ENCODE measurements around the gene LDHAL6B. TPM values are rescaled to one million over a fixed set of nuclear protein-coding genes. Genes with fewer than 3 reads are reported as not detected.
"Not testable (repeated sequence)": the region's sequence is repeated elsewhere in the genome, so short reads cannot be mapped to it uniquely, and the experiment has no call there.

LDHAL6B gene
- total RNA-seq: not detected

DNA sequence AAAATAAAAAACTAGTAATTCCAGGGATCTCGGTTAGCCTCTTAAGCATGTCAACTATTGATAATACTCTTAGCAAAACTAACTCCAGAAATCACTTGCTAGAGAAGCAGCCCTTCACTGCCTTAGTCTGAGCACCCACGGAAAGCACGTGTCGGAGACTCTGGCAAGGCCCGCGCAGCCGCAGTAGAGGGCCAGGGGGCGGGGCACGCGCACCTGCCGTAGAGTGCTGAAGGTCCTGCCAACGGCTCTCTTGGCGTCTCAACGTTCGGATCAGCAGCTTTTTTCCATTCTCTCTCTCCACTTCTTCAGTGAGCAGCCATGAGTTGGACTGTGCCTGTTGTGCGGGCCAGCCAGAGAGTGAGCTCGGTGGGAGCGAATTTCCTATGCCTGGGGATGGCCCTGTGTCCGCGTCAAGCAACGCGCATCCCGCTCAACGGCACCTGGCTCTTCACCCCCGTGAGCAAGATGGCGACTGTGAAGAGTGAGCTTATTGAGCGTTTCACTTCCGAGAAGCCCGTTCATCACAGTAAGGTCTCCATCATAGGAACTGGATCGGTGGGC is at the start of gene LDHAL6B:
Gene LDHAL6B, plus strand, starts transcription at position 221 of the 561 bp plus-strand sequence. Its CDS starts 98 bp downstream, at position 319.
- H3K27me3 Mint-ChIP-seq (ENCODE audit: low read depth): peaks cover 5% of the 10 kb centered on the region
- H3K4me1 Mint-ChIP-seq (ENCODE audit: low read depth): no peaks in the 10 kb centered on the region
- H3K4me3 Mint-ChIP-seq: no peak within 1 kb of the TSS
- H3K27ac Mint-ChIP-seq: no peak within 1 kb of the TSS
- DNase-seq (no peak), ATAC-seq (replicated peaks in 1 of 2) (no peak)
- H3K36me3 Mint-ChIP-seq (ENCODE audit: insufficient read depth in 2 of 2): no peaks in the 10 kb centered on the region
- H3K9me3 Mint-ChIP-seq: no peaks in the 10 kb centered on the region

DNA sequence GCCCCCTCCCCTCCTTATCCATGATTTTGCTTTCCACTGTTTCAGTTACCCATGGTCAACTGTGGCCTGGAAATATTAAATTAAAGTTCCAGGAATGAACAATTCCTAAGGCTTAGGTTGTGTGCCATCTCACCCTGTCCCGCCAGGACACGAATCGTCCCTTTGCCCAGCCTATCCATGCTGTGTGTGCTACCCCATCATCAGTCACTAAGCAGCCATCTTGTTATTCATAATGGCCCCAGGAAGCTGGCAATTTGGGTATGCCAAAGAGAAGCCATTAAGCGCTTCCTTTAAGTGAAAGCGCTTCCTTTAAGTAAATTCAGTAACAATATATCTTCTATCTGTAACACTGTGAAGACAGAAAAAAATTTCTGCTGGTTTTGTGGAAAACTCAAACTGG is 49.2 kb upstream of the LDHAL6B start:
- H3K27ac Mint-ChIP-seq: no peak overlapping the region

DNA sequence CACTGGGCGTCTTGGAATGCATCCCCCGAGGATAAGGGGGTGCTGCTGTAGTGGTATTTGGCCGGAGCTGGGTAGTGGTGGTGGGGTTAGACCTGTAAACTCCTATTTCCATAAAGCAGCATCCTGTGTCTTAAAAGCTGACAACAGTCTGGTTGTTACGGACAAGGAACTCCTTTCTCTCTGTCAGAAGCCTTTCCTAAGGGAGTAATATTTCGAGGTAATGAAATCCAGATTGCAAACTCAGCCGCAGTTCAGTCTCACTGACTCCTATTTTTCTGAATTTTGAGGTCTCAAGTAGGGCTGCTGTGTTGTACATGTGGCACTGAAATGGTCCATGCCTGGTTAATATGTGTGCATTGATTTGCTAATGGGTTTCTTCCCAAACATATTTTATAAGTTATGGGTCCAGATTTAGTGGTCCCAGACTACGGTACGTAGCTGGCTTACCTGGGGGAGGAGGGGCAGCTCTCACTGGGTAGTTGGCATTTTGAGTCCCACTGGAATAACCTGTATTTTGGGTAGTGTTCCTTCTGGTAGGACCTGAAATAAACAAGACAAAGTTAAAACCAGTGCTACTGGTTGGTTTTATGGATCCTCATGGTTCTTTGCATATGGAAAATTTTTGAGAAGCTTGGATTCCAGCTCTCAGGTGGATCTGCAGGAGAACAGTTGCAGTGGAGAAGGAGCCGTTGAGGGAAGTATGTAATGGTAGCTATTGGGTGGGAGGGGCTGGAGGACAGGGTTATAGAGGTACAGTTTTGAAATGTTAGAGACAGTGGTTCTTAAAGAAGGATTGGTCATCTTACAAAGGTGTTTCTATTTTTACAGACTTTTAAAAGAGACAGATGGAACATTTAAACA is 48.6 kb upstream of the LDHAL6B start:
- Mint-ChIP-seq H3K36me3 (ENCODE audit: insufficient read depth in 2 of 2) (no peaks in the 10 kb centered on the region), H3K27ac (no peak overlapping the region), H3K27me3 (ENCODE audit: low read depth) (no peaks in the 10 kb centered on the region), H3K4me1 (ENCODE audit: low read depth) (no peaks in the 10 kb centered on the region), H3K4me3 (no peak overlapping the region), H3K9me3 (no peaks in the 10 kb centered on the region)
- DNase-seq: no peak
- ATAC-seq (replicated peaks in 1 of 2): no peak

More for the DNA sequence above, 49.2 kb upstream of the LDHAL6B start:
- no peaks in the 10 kb centered on the region for H3K4me1 Mint-ChIP-seq (ENCODE audit: low read depth)
- H3K27me3 Mint-ChIP-seq (ENCODE audit: low read depth): no peaks in the 10 kb centered on the region
- DNase-seq: no peak
- no peaks in the 10 kb centered on the region for H3K36me3 Mint-ChIP-seq (ENCODE audit: insufficient read depth in 2 of 2)
- H3K9me3 Mint-ChIP-seq: no peaks in the 10 kb centered on the region
- no peak for ATAC-seq (replicated peaks in 1 of 2)
- H3K4me3 Mint-ChIP-seq: no peak overlapping the region

DNA sequence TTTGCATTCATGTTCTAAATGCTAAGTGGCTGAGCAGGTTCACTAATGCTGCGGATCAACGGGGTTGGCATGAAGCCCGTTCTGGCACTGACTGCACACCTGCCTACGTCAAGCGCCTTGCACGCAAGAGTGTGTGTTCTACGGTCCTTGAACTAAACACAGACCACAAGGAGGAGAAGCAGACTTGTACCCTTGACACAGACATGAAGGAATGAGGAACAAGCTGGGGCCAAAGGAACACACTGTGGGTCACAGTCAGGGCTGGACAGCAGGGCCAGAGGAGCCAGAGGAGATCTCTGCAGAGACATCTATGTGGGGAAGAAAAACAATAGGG is 48.0 kb upstream of the LDHAL6B start:
- Mint-ChIP-seq H3K36me3 (ENCODE audit: insufficient read depth in 2 of 2) (no peaks in the 10 kb centered on the region), H3K27ac (no peak overlapping the region), H3K4me3 (no peak overlapping the region), H3K27me3 (ENCODE audit: low read depth) (no peaks in the 10 kb centered on the region), H3K9me3 (no peaks in the 10 kb centered on the region), H3K4me1 (ENCODE audit: low read depth) (no peaks in the 10 kb centered on the region)
- ATAC-seq (replicated peaks in 1 of 2) (no peak), DNase-seq (no peak)

DNA sequence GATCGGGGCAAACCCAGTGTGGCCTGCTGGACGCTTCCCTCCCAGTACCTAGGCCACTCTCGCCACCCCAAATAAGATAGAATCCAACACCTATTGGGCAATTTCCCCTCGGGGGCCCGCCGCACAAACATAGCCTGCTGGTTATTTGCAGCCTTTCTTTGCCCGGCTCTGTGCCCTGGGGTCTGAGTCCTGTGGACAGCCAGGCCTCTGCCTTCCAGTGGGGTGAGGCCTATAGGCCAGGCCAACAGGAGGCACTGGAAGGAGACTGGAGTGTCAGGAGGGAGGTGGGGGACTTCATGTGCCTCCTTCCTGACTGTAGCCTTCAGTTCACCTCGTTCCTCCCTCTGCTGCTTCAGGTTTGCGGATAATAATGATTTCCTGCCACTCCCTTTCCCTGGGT is 47.4 kb upstream of the LDHAL6B start:
- DNase-seq (no peak), ATAC-seq (replicated peaks in 1 of 2) (no peak)
- Mint-ChIP-seq H3K36me3 (ENCODE audit: insufficient read depth in 2 of 2) (no peaks in the 10 kb centered on the region), H3K4me1 (ENCODE audit: low read depth) (no peaks in the 10 kb centered on the region), H3K27ac (no peak overlapping the region), H3K9me3 (no peaks in the 10 kb centered on the region), H3K4me3 (no peak overlapping the region), H3K27me3 (ENCODE audit: low read depth) (no peaks in the 10 kb centered on the region)

DNA sequence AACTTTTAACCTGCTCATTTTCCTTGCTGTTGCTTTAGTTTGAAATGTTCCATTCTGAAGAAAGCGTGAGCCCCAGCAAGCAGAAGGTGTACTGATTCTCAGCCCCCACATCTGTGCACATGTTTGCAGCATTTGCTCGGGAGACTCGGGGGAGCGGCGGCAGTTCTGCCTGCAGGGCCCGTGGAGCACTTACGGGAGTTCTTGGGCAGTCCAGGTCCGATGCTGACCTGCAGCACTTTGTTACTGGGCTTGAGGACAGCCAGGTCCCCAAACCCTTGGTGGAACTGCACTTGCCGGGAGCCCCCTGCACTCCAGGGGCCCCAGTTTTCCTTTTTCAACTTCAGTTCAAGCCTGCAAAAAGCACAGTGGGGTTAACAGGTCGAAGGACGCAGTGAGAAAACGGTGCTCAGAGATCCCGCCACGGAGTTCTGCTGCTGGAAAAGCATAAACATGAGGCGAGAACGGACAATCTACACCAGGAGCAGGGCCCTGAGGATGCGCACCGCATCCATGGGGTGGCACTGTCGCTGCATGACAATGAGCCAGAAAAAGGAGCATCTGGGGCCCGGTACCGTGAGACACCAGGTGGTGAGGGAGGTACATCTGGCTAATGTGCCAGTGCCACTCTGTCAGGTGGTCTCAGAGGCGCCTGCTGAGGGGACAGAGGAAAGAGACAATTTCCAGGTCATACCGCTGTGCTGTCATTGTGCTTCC is 45.6 kb upstream of the LDHAL6B start:
- H3K36me3 Mint-ChIP-seq (ENCODE audit: insufficient read depth in 2 of 2): no peaks in the 10 kb centered on the region
- no peak overlapping the region for H3K4me3 Mint-ChIP-seq
- no peaks in the 10 kb centered on the region for H3K4me1 Mint-ChIP-seq (ENCODE audit: low read depth)
- DNase-seq (peak; percentile 19 to 23), ATAC-seq (replicated peaks in 1 of 2) (no peak)
- no peaks in the 10 kb centered on the region for H3K9me3 Mint-ChIP-seq
- no peaks in the 10 kb centered on the region for H3K27me3 Mint-ChIP-seq (ENCODE audit: low read depth)
- H3K27ac Mint-ChIP-seq: no peak overlapping the region

DNA sequence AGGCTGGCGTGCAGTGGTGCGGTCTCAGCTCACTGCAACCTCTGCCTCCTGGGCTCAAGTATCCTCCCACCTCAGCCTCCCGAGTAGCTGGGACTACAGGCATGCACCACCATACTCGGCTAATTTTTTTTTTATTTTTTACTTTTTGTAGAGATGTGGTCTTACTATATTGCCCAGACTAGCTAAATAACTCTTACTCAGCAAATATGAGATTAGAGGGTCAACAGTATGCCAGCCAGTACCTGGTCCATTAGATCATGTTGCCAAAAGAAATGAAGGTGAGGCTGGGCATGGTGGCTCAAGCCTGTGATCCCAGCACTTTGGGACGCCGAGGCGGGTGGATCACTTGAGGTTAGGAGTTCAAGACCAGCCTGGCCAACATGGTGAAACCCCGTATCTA is 44.6 kb upstream of the LDHAL6B start:
- not testable (repeated sequence) for ATAC-seq (replicated peaks in 1 of 2); H3K27ac Mint-ChIP-seq; H3K4me1 Mint-ChIP-seq (ENCODE audit: low read depth)

DNA sequence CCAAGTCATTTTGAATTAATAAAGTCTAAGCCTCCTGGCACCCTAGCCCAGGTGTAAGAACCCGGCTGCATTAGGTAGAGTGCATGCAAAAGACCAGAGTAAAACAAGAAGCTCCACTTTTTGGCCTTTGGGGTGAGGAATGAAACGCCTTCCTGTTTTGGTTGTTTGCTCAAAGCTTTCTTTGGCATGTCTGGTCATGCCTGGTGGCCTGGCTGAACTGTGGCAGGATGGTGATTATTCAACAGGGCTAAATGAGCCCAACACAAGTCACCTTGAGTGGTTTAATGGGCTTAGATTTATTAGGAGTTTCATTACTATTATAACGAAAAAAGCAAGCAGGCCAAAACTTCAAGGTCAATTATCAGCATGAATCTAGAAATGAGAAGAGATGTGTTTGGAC is 40.9 kb upstream of the LDHAL6B start:
- Mint-ChIP-seq H3K27me3 (ENCODE audit: low read depth) (no peaks in the 10 kb centered on the region), H3K4me3 (no peak overlapping the region), H3K27ac (no peak overlapping the region), H3K9me3 (no peaks in the 10 kb centered on the region), H3K36me3 (ENCODE audit: insufficient read depth in 2 of 2) (no peaks in the 10 kb centered on the region), H3K4me1 (ENCODE audit: low read depth) (peaks cover 11% of the 10 kb centered on the region)
- no peak for ATAC-seq (replicated peaks in 1 of 2)
- DNase-seq: no peak

More for the DNA sequence above, 44.6 kb upstream of the LDHAL6B start:
- H3K36me3 Mint-ChIP-seq (ENCODE audit: insufficient read depth in 2 of 2); H3K9me3 Mint-ChIP-seq; DNase-seq; H3K27me3 Mint-ChIP-seq (ENCODE audit: low read depth); H3K4me3 Mint-ChIP-seq: not testable (repeated sequence)

DNA sequence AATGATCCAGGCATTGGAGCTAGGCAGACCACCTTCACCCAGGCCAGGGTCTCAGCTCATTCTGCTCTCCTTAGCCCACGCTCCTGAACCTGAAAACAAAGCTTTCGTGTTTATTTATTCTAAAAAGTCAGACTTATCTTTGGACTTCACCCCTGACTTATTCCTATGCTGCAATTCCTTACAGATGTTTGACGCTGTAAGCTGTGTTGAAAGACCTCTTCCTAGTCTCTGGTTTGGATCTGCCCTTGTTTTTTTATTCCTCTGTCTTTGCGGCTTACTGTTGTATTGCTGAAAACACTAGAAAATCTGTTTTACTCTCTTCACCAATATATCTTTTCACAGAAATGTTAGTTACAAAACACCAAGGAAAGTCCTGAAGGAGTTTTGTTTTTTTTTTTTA is 40.5 kb upstream of the LDHAL6B start:
- Mint-ChIP-seq H3K27me3 (ENCODE audit: low read depth) (no peaks in the 10 kb centered on the region), H3K36me3 (ENCODE audit: insufficient read depth in 2 of 2) (no peaks in the 10 kb centered on the region), H3K9me3 (no peaks in the 10 kb centered on the region), H3K27ac (peak overlapping the region; percentile 4), H3K4me3 (no peak overlapping the region), H3K4me1 (ENCODE audit: low read depth) (peaks cover 11% of the 10 kb centered on the region)
- no peak for ATAC-seq (replicated peaks in 1 of 2)
- no peak for DNase-seq

DNA sequence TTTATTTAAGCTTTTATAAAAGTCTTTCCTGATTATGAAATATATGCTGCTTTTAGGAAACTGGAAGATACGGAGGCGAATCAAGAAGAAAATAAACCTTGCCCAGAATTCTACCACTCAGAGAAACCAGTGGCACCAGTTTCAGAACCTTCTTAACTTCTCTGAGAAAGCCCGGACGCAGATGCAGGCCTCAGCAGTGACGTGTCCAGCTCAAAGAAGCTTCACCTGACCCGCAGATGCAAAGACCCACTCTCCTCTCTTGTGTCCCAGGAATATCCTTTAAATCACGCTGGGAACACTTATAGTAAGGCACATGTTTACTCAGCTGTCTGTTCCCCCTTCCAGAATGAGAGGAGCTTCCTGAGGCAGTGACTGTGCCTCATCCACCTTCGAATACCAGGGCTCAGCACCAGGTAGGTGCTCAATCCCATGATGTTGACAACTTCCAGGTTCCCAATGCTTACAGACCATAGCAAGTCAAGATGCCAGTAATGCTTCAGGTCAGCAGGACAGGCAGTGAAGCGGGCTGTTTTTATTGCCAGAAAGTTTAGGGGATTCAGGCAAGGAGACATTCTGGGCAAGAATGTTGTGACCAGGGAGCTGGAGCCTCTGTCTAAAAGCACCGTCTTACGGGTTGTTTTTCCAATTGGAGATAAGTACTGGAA is 39.9 kb upstream of the LDHAL6B start:
- Mint-ChIP-seq H3K36me3 (ENCODE audit: insufficient read depth in 2 of 2) (no peaks in the 10 kb centered on the region), H3K9me3 (no peaks in the 10 kb centered on the region), H3K27me3 (ENCODE audit: low read depth) (no peaks in the 10 kb centered on the region), H3K4me1 (ENCODE audit: low read depth) (peaks cover 11% of the 10 kb centered on the region), H3K4me3 (no peak overlapping the region), H3K27ac (no peak overlapping the region)
- no peak for DNase-seq
- no peak for ATAC-seq (replicated peaks in 1 of 2)

DNA sequence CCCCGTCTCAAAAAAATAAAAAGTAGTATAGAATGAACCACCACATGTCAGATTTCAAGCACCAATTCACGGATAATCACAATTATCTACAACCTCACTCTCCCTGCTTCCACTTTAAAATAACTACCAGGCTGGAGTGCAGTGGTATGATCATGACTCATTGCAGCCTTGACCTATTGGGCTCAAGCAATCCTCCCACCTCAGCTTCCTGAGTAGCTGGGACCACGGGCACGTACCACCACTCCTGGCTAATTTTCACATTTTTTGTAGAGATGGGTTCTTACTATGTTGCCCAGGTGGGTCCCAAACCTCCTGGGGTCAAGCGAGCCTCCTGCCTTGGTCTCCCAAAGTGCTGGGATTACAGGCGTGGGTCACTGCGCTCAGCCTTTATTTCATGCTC is 38.1 kb upstream of the LDHAL6B start:
- Mint-ChIP-seq H3K4me3 (no peak overlapping the region), H3K4me1 (ENCODE audit: low read depth) (peaks cover 11% of the 10 kb centered on the region), H3K27ac (no peak overlapping the region), H3K36me3 (ENCODE audit: insufficient read depth in 2 of 2) (no peaks in the 10 kb centered on the region), H3K27me3 (ENCODE audit: low read depth) (no peaks in the 10 kb centered on the region), H3K9me3 (no peaks in the 10 kb centered on the region)
- ATAC-seq (replicated peaks in 1 of 2) (no peak), DNase-seq (no peak)

DNA sequence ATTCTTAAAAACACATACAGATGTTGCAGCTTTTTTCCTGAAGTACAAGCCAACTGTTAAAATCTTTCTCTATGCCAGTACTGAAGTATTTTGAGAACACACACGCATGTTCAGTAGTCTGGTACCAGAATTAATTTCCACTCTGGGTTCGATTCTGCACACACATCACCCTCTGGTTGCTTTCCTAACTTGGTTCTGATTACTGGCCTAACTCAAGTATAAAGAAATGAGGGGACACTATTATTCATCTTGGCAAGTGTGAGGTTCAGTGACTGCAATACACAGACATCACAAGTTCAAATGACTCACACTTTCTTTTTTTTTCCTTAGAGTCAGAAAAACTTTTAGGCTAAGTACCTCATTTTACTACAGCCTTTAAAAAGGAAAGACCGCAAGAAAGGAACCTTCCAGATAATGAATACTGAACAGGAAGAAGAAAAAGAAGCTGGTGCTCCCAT is 37.4 kb upstream of the LDHAL6B start:
- peak overlapping the region; percentile 89 for H3K27ac Mint-ChIP-seq
- H3K9me3 Mint-ChIP-seq: no peaks in the 10 kb centered on the region
- no peaks in the 10 kb centered on the region for H3K36me3 Mint-ChIP-seq (ENCODE audit: insufficient read depth in 2 of 2)
- H3K27me3 Mint-ChIP-seq (ENCODE audit: low read depth): no peaks in the 10 kb centered on the region
- no peak overlapping the region for H3K4me3 Mint-ChIP-seq
- ATAC-seq (replicated peaks in 1 of 2) (peak; percentile 57 to 74), DNase-seq (no peak)
- peaks cover 11% of the 10 kb centered on the region for H3K4me1 Mint-ChIP-seq (ENCODE audit: low read depth)
